Naive thymus-derived CD4-positive, alpha-beta T cell (primary cell): ENCODE measurements around the gene BFSP1. TPM values are rescaled to one million over a fixed set of nuclear protein-coding genes. Genes with fewer than 3 reads are reported as not detected.

Source experiments
- ATAC-seq: fragments of 150-1000 bp; cut with Tn5 transposase; 2 replicates; pipeline ENCODE4 v1.10.0; 2021; ENCODE audit warnings: mild to moderate bottlenecking, moderate library complexity
- CTCF ChIA-PET: fragments of 350-600 bp; sonication (Branson Sonifier 250); formaldehyde crosslinking; loops from one replicate; lab custom pipeline; 2021; ENCODE audit warnings: antibody characterized with exemption; lab: Charles Lee
- POLR2A ChIA-PET: fragments of 350-600 bp; sonication (Branson Sonifier 250); formaldehyde crosslinking; loops from one replicate; lab custom pipeline; 2021; ENCODE audit warnings: antibody characterized with exemption, inconsistent platforms; lab: Charles Lee
- DNase-seq, 9 donors: peaks; one replicate each; pipeline versions ENCODE4 v3.0.0 to v3.0.0-alpha.2; 2020 to 2022; ENCODE audit warnings: mixed read lengths in 1 of 9
- H3K27ac ChIP-seq: one replicate; pipeline ENCODE4 v1.7.0; 2013; ENCODE audit warnings: mild to moderate bottlenecking, low read depth, low read length, moderate library complexity
- H3K27me3 ChIP-seq, 2 donors: one replicate each; pipeline ENCODE4 v1.7.0; 2013; ENCODE audit warnings: low read length in 2 of 2, mild to moderate bottlenecking in 2 of 2, moderate library complexity in 2 of 2; ENCODE audit not compliant: control insufficient read depth in 2 of 2, insufficient read depth in 2 of 2
- H3K36me3 ChIP-seq, 3 experiments: 1 replicate in 2 of 3; 2 replicates in 1 of 3; pipeline ENCODE4 v1.7.0; 2013; ENCODE audit warnings: low read length in 3 of 3, mild to moderate bottlenecking in 3 of 3, moderate library complexity in 1 of 3; ENCODE audit not compliant: insufficient read depth in 3 of 3, control insufficient read depth in 2 of 3
- H3K4me1 ChIP-seq, 2 donors: one replicate each; pipeline ENCODE4 v1.7.0; 2013; ENCODE audit warnings: low read length in 2 of 2, mild to moderate bottlenecking in 2 of 2, moderate library complexity in 1 of 2; ENCODE audit not compliant: control insufficient read depth in 2 of 2, insufficient read depth in 2 of 2
- H3K4me3 ChIP-seq: 2 replicates; pipeline ENCODE4 v1.7.0; 2013; ENCODE audit warnings: mild to moderate bottlenecking, low read length
- H3K9me3 ChIP-seq, 3 experiments: 1 replicate in 2 of 3; 2 replicates in 1 of 3; pipeline ENCODE4 v1.7.0; 2013; ENCODE audit warnings: low read length in 3 of 3; ENCODE audit not compliant: control insufficient read depth in 2 of 3
- H3K27ac Mint-ChIP-seq, 9 donors: one replicate each; pipeline ENCODE4 v1.8.0; 2020 to 2022; ENCODE audit warnings: mixed read lengths in 9 of 9, mild to moderate bottlenecking in 8 of 9, moderate library complexity in 5 of 9, inconsistent platforms in 2 of 9
- H3K27me3 Mint-ChIP-seq, 5 donors: one replicate each; pipeline ENCODE4 v1.8.0; 2021 to 2022; ENCODE audit warnings: mixed read lengths in 5 of 5, mild to moderate bottlenecking in 1 of 5
- H3K36me3 Mint-ChIP-seq, 5 donors: one replicate each; pipeline ENCODE4 v1.8.0; 2020 to 2022; ENCODE audit warnings: mixed read lengths in 5 of 5, mild to moderate bottlenecking in 3 of 5, inconsistent platforms in 1 of 5
- H3K4me1 Mint-ChIP-seq, 7 donors: one replicate each; pipeline ENCODE4 v1.8.0; 2020 to 2022; ENCODE audit warnings: mixed read lengths in 7 of 7, mild to moderate bottlenecking in 3 of 7, inconsistent platforms in 1 of 7
- H3K4me3 Mint-ChIP-seq, 10 donors: one replicate each; pipeline ENCODE4 v1.8.0; 2020 to 2022; ENCODE audit warnings: mild to moderate bottlenecking in 10 of 10, mixed read lengths in 10 of 10, moderate library complexity in 6 of 10, inconsistent platforms in 2 of 10
- H3K9me3 Mint-ChIP-seq, 11 donors: one replicate each; pipeline ENCODE4 v1.8.0; 2020 to 2022; ENCODE audit warnings: mixed read lengths in 11 of 11, mild to moderate bottlenecking in 4 of 11, inconsistent platforms in 1 of 11, moderate library complexity in 1 of 11
- intact Hi-C, 2 donors: fragments of 100-400 bp; cut with micrococcal nuclease; formaldehyde crosslinking; loops; one replicate each; pipeline ENCODE4 v1.15.1; 2023
- polyA plus RNA-seq, 2 donors: library from polyadenylated mRNA; unstranded; fragments of 300-500 nt; fragmentation: Illumina TruSeq; gene quantifications; one replicate each; pipeline ENCODE4 v1.2.3, GENCODE V29; 2021
- total RNA-seq, 6 experiments: library from RNA in 5 of 6; stranded (reverse) in 5 of 6; gene quantifications; 1 replicate in 5 of 6; 2 replicates in 1 of 6; pipeline ENCODE4 v1.2.3 and lab custom pipeline; 2021 to 2026

Gene BFSP1
- total and polyA plus RNA-seq, 7 experiments from 2014 or later, result 0.42 to 3.4 TPM; not detected in 5

GRCh38 chr20:17545127-17545526 lies 13.9 kb upstream of the BFSP1 start:
- no peaks in the 10 kb centered on the region for H3K4me1 ChIP-seq
- H3K27me3 ChIP-seq, result no peaks in the 10 kb centered on the region
- intact Hi-C loops, result no loop called here
- ChIA-PET CTCF (no interaction called here), POLR2A (no interaction called here)
- H3K9me3 ChIP-seq, result no peaks in the 10 kb centered on the region
- no peaks in the 10 kb centered on the region for H3K36me3 ChIP-seq
- no peaks in the 10 kb centered on the region for H3K36me3 Mint-ChIP-seq
- no peaks in the 10 kb centered on the region for H3K9me3 Mint-ChIP-seq
- H3K27ac ChIP-seq, result no peak overlapping the region
- no peak for ATAC-seq
- DNase-seq, result no peak
- H3K4me3 Mint-ChIP-seq, result no peak overlapping the region
- H3K27me3 Mint-ChIP-seq, result peaks cover 9 to 61% (median 15%) of the 10 kb centered on the region in 5 donors
- peaks cover 0 to 3% (median 0%) of the 10 kb centered on the region in 7 donors for H3K4me1 Mint-ChIP-seq
- no peak overlapping the region for H3K4me3 ChIP-seq
- no peak overlapping the region for H3K27ac Mint-ChIP-seq

DNA sequence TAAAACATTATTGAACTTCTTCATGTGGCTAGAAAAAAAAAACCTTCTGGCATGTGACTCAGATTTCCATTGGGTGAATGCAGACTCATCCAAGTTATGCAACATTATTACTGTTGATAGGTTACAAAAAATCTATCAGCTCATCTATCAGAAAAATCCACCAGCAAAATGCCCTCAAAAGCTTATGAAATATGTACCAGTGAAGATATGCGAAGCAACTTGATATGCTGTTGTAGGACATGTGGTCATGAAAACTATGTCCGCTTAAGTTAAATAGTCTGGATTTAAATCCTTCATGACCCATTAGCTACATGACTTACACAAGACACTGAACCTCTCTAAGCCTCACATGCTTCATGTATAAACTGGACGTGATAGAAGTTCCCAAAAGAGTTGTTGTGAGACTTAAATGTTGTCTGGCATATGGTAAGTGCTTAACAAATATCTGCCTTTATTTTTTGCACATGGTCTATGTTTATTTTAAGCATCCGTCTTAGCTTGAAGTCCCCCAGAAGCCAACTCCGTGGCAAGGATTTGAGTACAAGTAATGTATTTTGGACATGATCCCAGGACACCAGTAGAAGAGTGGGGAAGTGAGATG lies 12.5 kb upstream of the BFSP1 start:
- DNase-seq (no peak), ATAC-seq (no peak)
- H3K27me3 ChIP-seq, result no peaks in the 10 kb centered on the region
- H3K4me1 Mint-ChIP-seq, result peaks cover 0 to 7% (median 0%) of the 10 kb centered on the region in 7 donors
- no peaks in the 10 kb centered on the region for H3K4me1 ChIP-seq
- no peaks in the 10 kb centered on the region for H3K9me3 ChIP-seq
- no peaks in the 10 kb centered on the region for H3K9me3 Mint-ChIP-seq
- ChIA-PET CTCF (interaction anchor here (0.7 kb wide), 1 partner anchor 70 kb away, joined by 3 read pairs; no protein-coding TSS in a partner anchor), POLR2A (no interaction called here)
- no peaks in the 10 kb centered on the region for H3K36me3 Mint-ChIP-seq
- H3K4me3 Mint-ChIP-seq, result no peak overlapping the region
- H3K27ac Mint-ChIP-seq, result no peak overlapping the region
- intact Hi-C loops, result no loop called here
- H3K36me3 ChIP-seq, result no peaks in the 10 kb centered on the region
- H3K4me3 ChIP-seq, result no peak overlapping the region
- no peak overlapping the region for H3K27ac ChIP-seq
- H3K27me3 Mint-ChIP-seq, result peaks cover 8 to 54% (median 19%) of the 10 kb centered on the region in 5 donors

DNA sequence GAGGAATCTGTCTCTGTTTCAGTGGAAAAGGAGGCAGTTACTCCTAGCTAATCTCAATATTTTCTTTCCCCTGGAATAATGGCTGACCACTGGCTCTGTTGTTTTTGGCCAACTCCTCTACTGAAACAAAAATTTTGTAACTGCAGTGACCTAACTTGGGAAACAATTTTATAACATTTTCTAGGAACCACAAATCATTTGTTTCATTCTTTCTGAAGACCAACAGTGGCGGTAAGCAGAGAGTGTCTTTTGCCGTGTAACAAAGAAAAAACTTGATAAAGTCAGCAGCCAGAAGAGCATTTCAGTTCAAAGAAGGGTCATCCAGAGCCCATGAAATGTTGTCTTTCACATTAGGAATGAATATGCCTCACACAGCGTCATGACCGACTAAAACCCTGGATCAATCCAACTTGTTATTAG lies 11.8 kb upstream of the BFSP1 start:
- Histone ChIP-seq H3K9me3 (no peaks in the 10 kb centered on the region), H3K36me3 (no peaks in the 10 kb centered on the region), H3K27me3 (no peaks in the 10 kb centered on the region), H3K4me1 (no peaks in the 10 kb centered on the region), H3K27ac (no peak overlapping the region), H3K4me3 (no peak overlapping the region)
- ChIA-PET POLR2A (interaction anchor here (0.7 kb wide), 1 partner anchor 384 kb away, joined by 3 read pairs; no protein-coding TSS in a partner anchor), CTCF (interaction anchor here (0.7 to 1.5 kb wide), 2 partner anchors 27 to 70 kb away, joined by 3 to 4 read pairs; no protein-coding TSS in a partner anchor)
- H3K4me1 Mint-ChIP-seq, result peaks cover 0 to 10% (median 0%) of the 10 kb centered on the region in 7 donors
- ATAC-seq (no peak), DNase-seq (no peak)
- no peak overlapping the region for H3K4me3 Mint-ChIP-seq
- intact Hi-C loops, result no loop called here
- H3K27me3 Mint-ChIP-seq, result peaks cover 10 to 52% (median 20%) of the 10 kb centered on the region in 5 donors
- no peak overlapping the region for H3K27ac Mint-ChIP-seq
- H3K9me3 Mint-ChIP-seq, result no peaks in the 10 kb centered on the region
- H3K36me3 Mint-ChIP-seq, result no peaks in the 10 kb centered on the region

GRCh38 chr20:17542481-17542880 lies 11.3 kb upstream of the BFSP1 start:
- ATAC-seq (no peak), DNase-seq (no peak)
- no peak overlapping the region for H3K27ac ChIP-seq
- H3K36me3 ChIP-seq, result no peaks in the 10 kb centered on the region
- H3K9me3 ChIP-seq, result no peaks in the 10 kb centered on the region
- H3K9me3 Mint-ChIP-seq, result no peaks in the 10 kb centered on the region
- intact Hi-C loops, result no loop called here
- CTCF ChIA-PET, result interaction anchor here (1.5 kb wide), 1 partner anchor 28 kb away, joined by 4 read pairs; no protein-coding TSS in a partner anchor
- H3K27ac Mint-ChIP-seq, result no peak overlapping the region
- peaks cover 0 to 16% (median 0%) of the 10 kb centered on the region in 7 donors for H3K4me1 Mint-ChIP-seq
- peaks cover 10 to 55% (median 25%) of the 10 kb centered on the region in 5 donors for H3K27me3 Mint-ChIP-seq
- H3K36me3 Mint-ChIP-seq, result no peaks in the 10 kb centered on the region
- H3K4me3 Mint-ChIP-seq, result no peak overlapping the region
- no peaks in the 10 kb centered on the region for H3K4me1 ChIP-seq
- POLR2A ChIA-PET, result interaction anchor here (0.7 kb wide), 1 partner anchor 384 kb away, joined by 3 read pairs; no protein-coding TSS in a partner anchor
- no peaks in the 10 kb centered on the region for H3K27me3 ChIP-seq
- H3K4me3 ChIP-seq, result no peak overlapping the region

GRCh38 chr20:17541996-17542395 lies 10.8 kb upstream of the BFSP1 start:
- Mint-ChIP-seq H3K27me3 (peaks cover 10 to 53% (median 22%) of the 10 kb centered on the region in 5 donors), H3K36me3 (no peaks in the 10 kb centered on the region), H3K27ac (no peak overlapping the region), H3K9me3 (no peaks in the 10 kb centered on the region), H3K4me3 (no peak overlapping the region), H3K4me1 (peaks cover 0 to 19% (median 0%) of the 10 kb centered on the region in 7 donors)
- Histone ChIP-seq H3K27me3 (no peaks in the 10 kb centered on the region), H3K9me3 (no peaks in the 10 kb centered on the region), H3K27ac (no peak overlapping the region), H3K4me1 (no peaks in the 10 kb centered on the region), H3K4me3 (no peak overlapping the region), H3K36me3 (no peaks in the 10 kb centered on the region)
- CTCF ChIA-PET, result interaction anchor here (1.2 to 2.7 kb wide), 3 partner anchors 28 to 107 kb away, joined by 3 to 13 read pairs (median 4); no protein-coding TSS in a partner anchor
- POLR2A ChIA-PET, result interaction anchor here (0.7 kb wide), 1 partner anchor 385 kb away, joined by 3 read pairs; no protein-coding TSS in a partner anchor
- intact Hi-C loops, result no loop called here
- ATAC-seq (no peak), DNase-seq (no peak)

DNA sequence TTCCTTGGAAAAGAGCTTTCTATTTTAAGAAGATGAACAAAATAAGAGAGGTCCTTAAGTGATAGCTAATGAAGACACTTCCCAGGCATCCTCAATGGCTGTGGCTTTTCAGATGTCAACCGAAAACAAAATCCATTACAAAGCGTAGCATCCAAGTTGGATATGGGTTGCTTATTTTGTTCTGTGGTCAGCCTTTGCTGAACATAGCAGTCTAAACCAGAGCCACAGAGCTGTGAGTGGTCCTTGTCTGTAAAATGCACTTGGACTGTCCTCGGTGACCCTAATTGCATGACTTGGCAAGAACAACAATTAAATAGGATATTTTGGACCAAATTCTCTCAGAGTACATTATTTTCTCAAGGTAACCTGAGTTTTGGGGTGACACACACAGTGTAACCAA lies 10.4 kb upstream of the BFSP1 start:
- no peaks in the 10 kb centered on the region for H3K4me1 ChIP-seq
- POLR2A ChIA-PET, result no interaction called here
- H3K4me1 Mint-ChIP-seq, result peaks cover 0 to 23% (median 0%) of the 10 kb centered on the region in 7 donors
- no peaks in the 10 kb centered on the region for H3K9me3 Mint-ChIP-seq
- no peak overlapping the region for H3K4me3 Mint-ChIP-seq
- H3K36me3 Mint-ChIP-seq, result no peaks in the 10 kb centered on the region
- no peaks in the 10 kb centered on the region for H3K9me3 ChIP-seq
- CTCF ChIA-PET, result interaction anchor here (1.2 to 2.7 kb wide), 3 partner anchors 29 to 108 kb away, joined by 3 to 13 read pairs (median 4); no protein-coding TSS in a partner anchor
- H3K27ac Mint-ChIP-seq, result no peak overlapping the region
- H3K27ac ChIP-seq, result no peak overlapping the region
- intact Hi-C loops, result no loop called here
- H3K36me3 ChIP-seq, result no peaks in the 10 kb centered on the region
- H3K4me3 ChIP-seq, result no peak overlapping the region
- ATAC-seq, result no peak
- no peaks in the 10 kb centered on the region for H3K27me3 ChIP-seq
- no peak for DNase-seq
- H3K27me3 Mint-ChIP-seq, result peaks cover 10 to 57% (median 22%) of the 10 kb centered on the region in 5 donors
